ENCODE measurements around the gene RSRP1. TPM values are rescaled to one million over a fixed set of nuclear protein-coding genes. Genes with fewer than 3 reads are reported as not detected.
"Not testable (repeated sequence)": the region's sequence is repeated elsewhere in the genome, so short reads cannot be mapped to it uniquely, and the experiment has no call there.

The RSRP1 gene, protein sequence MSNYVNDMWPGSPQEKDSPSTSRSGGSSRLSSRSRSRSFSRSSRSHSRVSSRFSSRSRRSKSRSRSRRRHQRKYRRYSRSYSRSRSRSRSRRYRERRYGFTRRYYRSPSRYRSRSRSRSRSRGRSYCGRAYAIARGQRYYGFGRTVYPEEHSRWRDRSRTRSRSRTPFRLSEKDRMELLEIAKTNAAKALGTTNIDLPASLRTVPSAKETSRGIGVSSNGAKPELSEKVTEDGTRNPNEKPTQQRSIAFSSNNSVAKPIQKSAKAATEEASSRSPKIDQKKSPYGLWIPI
- 35.5 TPM for total RNA-seq
- long read RNA-seq, partial matches to known transcripts: 1 of 9 reads
- long read RNA-seq, other reads (novel, unspliced or antisense): 5 of 9 reads

DNA sequence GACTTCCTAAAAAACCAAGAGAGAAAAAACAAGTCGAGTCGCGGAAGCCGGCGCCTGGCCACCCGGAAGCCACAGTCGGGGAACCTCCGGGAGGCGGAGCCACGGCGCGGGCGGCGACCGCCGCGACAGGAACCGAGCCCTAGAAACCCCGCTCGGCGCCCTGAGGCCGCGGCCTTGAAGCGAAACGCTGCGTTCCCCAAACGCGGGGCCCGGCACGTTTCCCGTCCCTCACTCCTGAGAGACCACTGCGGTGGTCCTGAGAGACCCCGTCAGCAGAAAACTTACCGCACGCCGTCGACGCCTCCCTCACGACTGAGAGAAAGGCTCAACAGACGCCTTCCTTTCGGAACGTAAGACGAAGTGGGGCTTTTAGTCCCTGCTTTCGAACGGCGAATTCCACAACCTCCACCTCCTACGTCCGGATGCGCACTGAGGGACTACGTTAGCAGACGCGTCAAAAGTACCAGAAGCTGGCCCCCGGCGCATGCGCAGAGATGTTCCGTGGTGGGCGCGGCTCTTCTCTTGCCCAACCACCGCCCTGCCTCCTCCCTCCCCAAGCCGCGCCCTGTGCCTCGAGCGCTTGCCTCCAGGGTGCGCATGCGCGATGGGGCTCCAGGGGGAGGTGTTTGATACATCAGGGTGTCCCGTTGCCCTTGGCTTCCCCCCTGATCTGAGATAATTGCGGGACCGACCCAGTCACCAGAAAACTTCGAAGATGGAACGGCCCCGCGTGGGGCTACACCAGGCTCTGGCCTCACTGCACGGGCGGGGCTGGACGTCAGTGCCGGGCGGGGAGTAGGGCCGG is at the start of gene RSRP1:
TSS of gene RSRP1 (minus strand) at position 431 of the 805 bp plus-strand sequence. CDS start 491 bp downstream, outside the sequence.
- intact Hi-C loops (cut with DNase I): loop anchor here (10.0 kb wide), 1 partner anchor 568 kb away; the partner anchor contains the start of gene MTFR1L
- peak; percentile 95 for ATAC-seq (ENCODE audit: poor library complexity)
- peak; percentile 100 for DNase-seq

DNA sequence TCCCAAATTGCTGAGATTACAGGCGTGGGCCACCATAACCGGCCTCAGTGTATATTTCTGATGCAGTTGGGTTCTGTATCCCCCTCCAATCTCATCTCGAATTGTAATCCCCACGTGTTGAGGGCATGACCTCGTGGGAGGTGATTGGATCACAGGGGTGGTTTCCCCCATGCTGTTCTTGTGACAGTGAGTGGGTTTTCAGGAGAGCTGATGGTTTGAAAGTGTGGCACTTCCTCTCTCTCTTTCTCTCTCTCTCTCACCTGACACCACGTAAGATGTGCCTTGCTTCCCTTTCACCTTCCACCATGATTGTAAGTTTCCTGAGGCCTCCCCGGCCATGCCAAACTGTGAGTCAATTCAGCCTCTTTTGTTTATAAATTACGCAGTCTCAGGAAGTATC is 49.2 kb upstream of the RSRP1 start:
- DNase-seq; intact Hi-C loops (cut with DNase I); ATAC-seq (ENCODE audit: poor library complexity): not testable (repeated sequence)

- DNase-seq; intact Hi-C loops (cut with DNase I): not testable (repeated sequence)
- ATAC-seq (ENCODE audit: poor library complexity): peak; percentile 56
Observed at GRCh38 chr1:25294889-25295826, 47.9 kb upstream of the RSRP1 start.

DNA sequence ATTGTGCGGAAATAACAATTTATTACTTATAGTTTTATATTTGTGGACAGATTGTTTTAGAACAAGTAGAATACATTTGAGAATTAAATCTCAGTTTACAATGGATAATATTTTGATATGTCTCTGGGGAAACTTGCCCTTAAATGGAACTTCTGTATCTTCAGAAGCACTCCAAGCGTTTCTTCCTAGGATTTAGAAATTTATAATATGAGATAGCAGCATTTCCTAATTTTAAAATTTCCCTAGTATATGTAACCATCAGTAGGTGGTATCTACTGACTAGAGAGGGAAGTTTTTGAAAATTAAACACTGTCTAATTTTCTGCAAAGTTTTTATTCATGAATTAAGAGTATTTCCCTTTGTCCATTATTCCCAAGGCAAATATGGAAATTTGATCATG is 46.2 kb upstream of the RSRP1 start:
- ATAC-seq (ENCODE audit: poor library complexity); intact Hi-C loops (cut with DNase I); DNase-seq: not testable (repeated sequence)

DNA sequence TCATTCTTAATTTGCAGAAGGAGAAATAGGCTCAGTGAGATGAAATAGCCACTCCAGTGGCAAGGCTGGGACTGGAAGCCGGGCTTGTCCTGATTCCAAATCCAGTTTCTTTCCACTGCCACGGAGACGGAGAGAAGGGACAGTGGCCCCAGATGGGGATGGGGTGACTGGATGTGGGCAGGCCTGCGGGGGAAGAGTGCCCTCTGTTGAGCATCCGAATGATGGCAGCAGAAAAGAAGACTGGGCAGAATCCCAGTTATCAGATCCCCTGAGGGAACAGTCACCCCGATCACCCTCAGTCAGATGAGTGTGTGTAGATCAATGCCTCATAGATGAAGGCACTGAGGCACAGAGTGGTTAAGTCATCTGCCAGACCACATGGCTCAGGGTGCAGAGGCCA is 42.8 kb upstream of the RSRP1 start:
- ATAC-seq (ENCODE audit: poor library complexity): peak; percentile 55
- DNase-seq; intact Hi-C loops (cut with DNase I): not testable (repeated sequence)

- DNase-seq; ATAC-seq (ENCODE audit: poor library complexity); intact Hi-C loops (cut with DNase I): not testable (repeated sequence)
Observed at GRCh38 chr1:25288573-25289101, 41.4 kb upstream of the RSRP1 start.

GRCh38 chr1:25287164-25287563 is 39.9 kb upstream of the RSRP1 start:
- intact Hi-C loops (cut with DNase I); DNase-seq; ATAC-seq (ENCODE audit: poor library complexity): not testable (repeated sequence)

GRCh38 chr1:25285862-25286261 is 38.6 kb upstream of the RSRP1 start:
- DNase-seq; intact Hi-C loops (cut with DNase I); ATAC-seq (ENCODE audit: poor library complexity): not testable (repeated sequence)

- ATAC-seq (ENCODE audit: poor library complexity); DNase-seq; intact Hi-C loops (cut with DNase I): not testable (repeated sequence)
Observed at GRCh38 chr1:25279693-25280111, 32.4 kb upstream of the RSRP1 start.

- intact Hi-C loops (cut with DNase I); ATAC-seq (ENCODE audit: poor library complexity); DNase-seq: not testable (repeated sequence)
Observed at GRCh38 chr1:25278790-25279189, 31.5 kb upstream of the RSRP1 start.

DNA sequence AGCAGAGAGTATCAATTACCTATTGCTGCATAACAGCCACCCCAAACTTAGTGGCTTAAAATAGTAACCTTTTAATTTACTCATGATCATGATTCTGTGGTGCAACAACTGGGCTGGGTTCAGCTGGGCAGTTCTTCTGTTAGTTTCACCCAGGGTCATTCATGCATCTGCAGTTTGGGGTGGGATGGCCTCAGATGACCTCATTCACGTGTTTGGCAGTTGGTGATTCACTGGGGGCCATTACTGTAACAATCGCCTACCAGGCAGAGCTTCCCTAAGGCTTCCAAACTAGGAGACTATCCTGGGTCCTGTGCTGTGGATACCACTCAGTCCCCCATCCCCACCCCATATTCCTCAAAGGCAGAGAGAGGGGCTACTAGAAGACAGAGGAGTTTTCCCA is 31.1 kb upstream of the RSRP1 start:
- ATAC-seq (ENCODE audit: poor library complexity); DNase-seq; intact Hi-C loops (cut with DNase I): not testable (repeated sequence)

GRCh38 chr1:25277295-25277694 is 30.0 kb upstream of the RSRP1 start:
- intact Hi-C loops (cut with DNase I); ATAC-seq (ENCODE audit: poor library complexity); DNase-seq: not testable (repeated sequence)

- intact Hi-C loops (cut with DNase I); ATAC-seq (ENCODE audit: poor library complexity); DNase-seq: not testable (repeated sequence)
Observed at GRCh38 chr1:25275648-25276047, 28.4 kb upstream of the RSRP1 start.

DNA sequence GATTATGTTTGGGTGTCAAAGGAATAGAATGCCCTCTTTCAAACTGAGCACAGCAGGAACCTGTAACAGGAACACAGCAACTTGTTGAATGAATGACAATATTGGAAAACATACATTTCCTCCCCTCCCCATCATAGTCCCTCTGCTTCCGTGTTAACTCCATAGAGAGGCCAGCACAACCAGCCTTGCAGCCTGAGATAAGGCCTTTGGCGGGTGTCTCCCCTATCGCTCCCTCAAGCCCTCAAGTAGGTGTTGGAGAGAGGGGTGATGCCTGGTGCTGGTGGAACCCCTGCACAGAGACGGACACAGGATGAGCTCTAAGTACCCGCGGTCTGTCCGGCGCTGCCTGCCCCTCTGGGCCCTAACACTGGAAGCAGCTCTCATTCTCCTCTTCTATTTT is 25.0 kb upstream of the RSRP1 start, which contains the start of gene RHD:
TSS of gene RHD (plus strand) at position 272 of the 400 bp plus-strand sequence. CDS start at position 311, 39 bp downstream.
- ATAC-seq (ENCODE audit: poor library complexity); DNase-seq; intact Hi-C loops (cut with DNase I): not testable (repeated sequence)

DNA sequence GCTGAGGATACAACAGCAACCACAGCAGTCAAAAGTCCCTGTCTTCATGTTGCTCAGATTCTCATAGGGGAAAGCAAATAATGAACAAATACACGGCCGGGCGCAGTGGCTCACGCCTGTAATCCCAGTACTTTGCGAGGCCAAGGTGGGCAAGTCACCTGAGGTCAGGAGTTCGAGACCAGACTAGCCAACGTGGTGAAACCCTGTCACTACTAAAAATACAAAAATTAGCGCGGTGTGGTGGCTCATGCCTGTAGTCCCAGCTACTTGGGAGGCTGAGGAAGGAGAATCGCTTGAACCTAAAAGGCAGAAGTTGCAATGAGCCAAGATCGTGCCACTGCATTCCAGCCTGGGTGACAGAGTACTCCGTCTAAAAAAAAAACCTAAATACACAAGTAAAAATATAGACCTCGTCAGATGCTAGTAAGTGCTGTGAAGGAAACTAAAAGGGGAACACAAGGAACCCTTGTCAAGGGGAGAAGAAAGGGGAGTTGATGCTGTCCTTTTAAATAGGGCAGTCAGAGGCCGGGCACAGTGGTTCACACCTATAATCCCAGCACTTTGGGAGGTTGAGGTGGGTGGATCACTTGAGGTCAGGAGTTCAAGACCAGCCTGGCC is 21.0 kb upstream of the RSRP1 start:
- intact Hi-C loops (cut with DNase I); DNase-seq; ATAC-seq (ENCODE audit: poor library complexity): not testable (repeated sequence)

GRCh38 chr1:25267288-25268142 is 20.3 kb upstream of the RSRP1 start:
- DNase-seq: peak; percentile 85

More at GRCh38 chr1:25267288-25268142, 20.3 kb upstream of the RSRP1 start:
- intact Hi-C loops (cut with DNase I): not testable (repeated sequence)
- ATAC-seq (ENCODE audit: poor library complexity): peak; percentile 99

Data from Right ventricle myocardium superior (tissue), 1 donor.